HK-2 (cell line): ENCODE results near the gene NKX1-2.
"Not testable (repeated sequence)": the region's sequence is repeated elsewhere in the genome, so short reads cannot be mapped to it uniquely, and the experiment has no call there.

ENCODE experiments used
- DNase-seq: peaks from one replicate; pipeline ENCODE4 v3.0.0-alpha.2; 2018; ENCODE audit not compliant: unreplicated experiment

Gene NKX1-2

DNA sequence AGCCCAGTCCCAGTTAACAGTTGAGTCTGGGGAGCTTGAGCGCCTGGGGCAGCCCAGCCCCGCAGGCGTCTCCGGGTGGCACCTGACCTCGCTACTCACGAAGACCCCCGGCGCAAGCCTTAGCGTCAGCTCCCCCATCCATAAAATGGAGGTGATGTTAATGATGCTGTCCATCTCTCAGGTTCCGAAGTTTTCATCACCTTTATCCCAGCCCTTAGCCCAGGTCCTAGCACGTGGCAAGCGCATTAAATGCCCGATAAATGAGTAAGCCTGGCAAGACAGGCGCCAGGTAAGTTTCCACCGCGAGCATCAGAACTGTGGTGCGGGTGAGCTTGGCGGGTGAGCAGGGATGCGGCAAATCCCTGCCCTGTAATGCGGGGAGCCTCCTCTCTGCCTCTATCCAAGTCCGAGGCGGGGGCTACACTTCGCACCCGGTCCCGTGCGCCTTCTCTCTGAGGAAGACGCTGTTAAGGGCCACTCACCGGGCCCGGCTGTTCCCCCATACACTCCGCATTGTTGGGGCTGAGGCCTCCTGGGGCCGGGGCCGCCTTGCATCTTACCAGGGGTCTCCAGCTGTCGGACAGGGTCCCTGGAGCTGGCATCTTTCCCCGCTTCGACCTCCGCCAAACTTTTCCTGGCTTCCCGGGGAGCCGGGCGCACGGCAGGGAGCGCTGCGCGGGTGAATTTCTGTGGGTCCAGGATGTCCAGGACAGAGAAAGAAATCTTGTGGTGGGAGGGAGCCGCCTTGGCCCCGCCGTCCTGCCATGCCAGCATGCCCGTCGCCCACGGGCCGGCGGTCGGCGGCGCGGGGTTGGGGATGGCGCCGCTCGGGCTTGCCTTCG, 444 bp downstream of the NKX1-2 start:
- no peak for DNase-seq

DNA sequence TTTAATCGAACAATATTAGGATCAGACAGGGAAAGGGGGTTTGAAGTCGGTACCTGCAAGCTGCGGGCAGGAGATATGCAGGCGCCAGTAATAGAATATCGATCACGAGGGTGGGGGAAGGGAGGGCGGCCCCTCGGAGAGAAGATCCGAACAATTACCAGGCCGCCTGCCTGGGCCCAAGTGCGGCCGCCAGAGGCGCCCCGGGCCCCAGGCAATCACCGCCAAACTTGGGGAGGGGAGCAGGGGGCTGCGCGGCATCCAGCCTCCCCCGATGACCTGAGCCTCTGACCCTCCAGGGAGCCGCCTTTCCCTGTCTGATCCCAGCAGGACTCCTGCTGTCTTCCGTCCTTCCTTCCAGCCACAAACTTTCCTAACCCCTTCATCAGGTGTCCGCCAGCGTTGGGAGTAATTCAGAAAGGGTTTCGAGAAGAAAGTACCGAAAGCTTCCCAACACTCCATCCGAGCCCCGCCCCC, 1.1 kb downstream of the NKX1-2 start:
- no peak for DNase-seq

DNA sequence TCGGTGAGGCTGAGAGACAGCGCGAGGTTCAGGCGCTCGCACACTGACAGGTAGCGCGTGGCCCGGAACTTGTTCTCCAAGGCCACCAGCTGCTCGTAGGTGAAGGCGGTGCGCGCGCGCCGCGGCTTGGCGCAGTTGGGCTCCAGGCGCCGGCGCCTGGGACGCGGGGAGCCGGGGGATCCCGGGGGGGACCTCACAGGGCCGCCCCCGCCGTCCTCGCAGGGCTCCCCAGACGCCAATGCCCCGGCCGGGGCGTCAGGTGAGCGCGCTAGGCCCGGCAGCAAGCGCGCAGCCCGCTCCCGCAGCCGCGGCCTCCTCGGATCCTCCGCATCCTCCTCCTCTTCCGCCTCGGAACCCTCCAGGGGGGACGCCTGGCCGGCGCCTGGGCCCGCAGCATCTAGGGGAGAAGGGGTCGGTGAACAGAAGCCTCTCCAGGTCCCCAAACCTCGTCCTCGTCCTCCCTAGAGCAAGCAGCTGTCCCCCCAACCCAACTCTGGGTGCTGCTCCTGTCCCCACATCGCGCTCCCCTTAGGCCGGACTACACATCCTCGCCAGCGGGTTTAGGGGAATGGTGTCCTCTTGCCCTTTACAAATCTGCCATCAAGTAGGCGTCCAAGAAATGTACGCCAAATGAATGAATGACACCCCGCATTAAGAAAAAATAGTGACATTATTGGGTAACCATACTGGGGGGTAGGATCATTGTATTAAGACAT, 1.9 kb downstream of the NKX1-2 start:
- no peak for DNase-seq

DNA sequence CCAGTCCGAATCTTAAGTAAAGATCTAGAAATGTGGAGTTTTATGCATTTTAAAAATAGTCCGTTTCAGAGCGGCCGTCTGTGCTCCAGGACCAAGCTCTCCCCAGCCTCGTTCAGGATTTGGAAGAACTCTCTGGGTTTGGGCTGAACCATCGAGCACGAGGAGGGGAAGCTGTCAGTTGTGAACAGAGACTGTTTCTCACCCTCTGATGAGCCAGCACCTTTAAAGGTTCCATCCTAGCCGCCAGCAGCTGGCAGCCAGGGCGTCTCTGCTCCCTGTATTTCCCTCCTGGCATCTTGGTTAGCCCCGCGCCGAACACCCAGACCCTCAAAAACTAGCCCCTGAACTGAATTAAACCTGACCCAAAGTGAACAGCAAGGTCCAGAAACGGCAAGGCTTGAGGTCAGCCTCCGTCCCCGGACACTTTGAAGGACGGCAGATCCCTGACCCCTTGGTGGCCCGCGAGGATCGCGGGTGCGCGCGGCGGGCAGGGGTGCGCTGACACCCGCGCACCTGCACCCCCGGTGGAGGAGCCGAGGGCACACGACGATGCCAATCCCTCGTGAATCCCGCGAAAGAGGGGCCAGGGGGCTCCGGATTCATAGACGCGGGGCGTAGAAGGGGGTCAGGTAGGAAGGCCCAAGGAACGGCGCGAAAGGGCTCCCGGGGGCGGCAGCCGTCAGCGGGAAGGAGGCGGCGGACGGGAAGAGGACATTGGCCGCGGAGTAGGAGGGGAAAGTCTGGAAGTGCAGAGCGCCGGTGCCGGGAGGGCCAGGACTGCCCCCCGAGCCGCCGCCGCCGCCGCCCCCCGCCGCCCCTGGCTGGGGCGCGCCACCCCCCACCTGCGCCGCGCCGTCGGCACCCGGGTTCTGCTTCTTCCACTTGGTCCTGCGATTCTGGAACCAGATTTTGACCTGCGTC, 2.7 kb downstream of the NKX1-2 start:
- DNase-seq = no peak

DNA sequence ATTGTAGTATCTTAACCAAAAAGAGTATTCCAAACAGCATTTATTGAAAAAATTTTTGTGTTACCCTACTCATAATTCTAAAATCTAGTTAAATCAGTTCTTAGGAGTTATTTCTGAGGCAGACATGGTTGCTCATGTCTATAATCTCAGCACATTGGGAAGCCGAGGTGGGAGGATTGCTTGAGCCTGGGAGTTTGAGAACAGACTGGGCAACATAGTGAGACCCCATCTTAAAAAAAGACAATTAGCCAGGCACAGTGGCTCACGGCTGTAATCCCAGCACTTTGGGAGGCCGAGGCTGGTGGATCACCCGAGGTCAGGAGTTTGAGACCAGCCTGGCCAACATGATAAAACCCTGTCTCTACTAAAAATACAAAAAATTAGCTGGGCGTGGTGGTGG, 8.1 kb downstream of the NKX1-2 start:
- DNase-seq = not testable (repeated sequence)

DNA sequence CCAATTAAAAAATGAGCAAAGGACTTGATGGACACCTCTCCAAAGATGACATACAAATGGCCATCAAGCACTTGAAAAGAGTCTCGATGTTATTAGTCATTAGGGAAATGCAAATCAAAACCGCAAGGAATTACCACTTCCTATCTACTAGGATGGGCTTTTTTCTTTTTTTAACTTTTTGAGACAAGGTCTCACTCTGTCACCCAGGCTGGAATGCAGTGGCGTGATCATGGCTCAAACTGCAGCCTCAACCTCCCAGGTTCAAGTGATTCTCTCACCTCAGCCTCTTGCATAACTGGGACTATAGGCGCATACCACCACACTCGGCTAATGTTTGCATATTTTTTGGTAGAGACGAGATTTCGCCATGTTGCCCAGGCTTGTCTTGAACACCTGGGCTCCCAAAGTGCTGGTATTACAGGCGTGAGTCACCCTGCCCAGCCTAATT, 13.6 kb downstream of the NKX1-2 start:
- no peak for DNase-seq

DNA sequence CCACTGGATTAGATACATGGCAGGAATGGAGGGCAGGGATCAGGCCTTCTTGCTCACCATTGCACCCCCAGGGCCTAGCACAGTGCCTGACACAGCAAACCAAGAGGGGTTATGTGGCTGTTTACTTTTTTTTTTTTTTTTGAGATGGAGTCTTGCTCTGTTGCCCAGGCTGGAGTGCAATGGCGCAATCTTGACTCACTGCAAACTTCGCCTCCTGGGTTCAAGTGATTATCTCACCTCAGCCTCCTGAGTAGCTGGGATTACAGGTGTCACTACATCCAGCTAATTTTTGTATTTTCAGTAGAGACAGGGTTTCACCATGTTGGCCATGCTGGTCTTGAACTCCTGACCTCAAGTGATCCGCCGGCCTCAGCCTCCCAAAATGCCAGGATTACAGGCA, 14.2 kb downstream of the NKX1-2 start:
- not testable (repeated sequence) for DNase-seq

DNA sequence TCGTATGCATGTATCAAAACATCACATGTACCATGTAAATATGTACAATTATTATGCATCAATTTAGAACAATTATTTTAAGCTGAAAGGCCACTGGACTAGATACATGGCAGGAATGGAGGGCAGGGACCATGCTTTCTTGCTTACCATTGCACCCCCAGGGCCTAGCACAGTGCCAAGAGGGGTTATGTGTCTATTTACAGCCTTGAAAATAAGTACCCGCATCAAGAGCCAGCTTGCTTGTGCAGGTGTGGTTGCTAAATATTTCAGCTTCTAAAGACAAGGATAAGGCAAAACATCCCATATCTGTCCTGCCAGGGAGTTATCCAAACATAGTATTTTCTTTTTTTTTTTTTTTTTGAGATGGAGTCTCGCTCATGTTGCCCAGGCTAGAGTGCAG, 16.4 kb downstream of the NKX1-2 start:
- DNase-seq = no peak

DNA sequence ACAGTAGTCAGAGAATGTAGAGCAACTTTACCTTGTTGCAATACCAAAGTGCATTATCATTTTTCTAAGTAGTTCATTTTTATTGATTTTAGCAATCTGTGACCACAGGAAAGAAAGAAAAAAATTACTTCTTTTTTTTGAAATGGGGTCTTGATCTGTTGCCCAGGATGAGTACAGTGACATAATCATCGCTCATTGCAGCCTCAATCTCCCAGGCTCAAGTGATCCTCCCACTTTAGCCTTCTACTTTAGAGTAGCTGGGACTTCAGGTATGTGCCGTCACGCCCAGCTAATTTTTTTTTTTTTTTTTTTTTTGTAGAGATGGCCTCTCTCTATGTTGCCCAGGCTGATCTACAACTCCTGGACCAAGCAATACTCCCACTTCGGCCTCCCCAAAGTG, 19.8 kb downstream of the NKX1-2 start:
- no peak for DNase-seq

DNA sequence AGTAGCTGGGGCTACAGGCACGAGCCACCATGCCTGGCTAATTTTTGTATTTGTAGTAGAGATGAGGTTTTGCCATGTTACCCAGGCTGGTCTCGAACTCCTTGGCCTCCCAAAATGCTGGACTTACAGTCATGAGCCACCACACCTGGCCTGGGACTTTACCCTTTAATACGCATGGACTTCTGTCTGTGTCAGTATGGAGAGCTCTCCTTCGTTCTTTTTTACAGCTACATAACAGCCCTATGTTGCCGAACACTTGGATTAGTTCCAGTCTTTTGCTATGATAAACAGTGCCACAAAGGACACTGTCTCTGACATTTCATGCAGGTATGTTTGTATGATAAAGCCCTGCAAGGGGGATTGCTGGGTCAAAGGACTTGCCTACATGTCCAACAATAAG, 20.3 kb downstream of the NKX1-2 start:
- DNase-seq = no peak

DNA sequence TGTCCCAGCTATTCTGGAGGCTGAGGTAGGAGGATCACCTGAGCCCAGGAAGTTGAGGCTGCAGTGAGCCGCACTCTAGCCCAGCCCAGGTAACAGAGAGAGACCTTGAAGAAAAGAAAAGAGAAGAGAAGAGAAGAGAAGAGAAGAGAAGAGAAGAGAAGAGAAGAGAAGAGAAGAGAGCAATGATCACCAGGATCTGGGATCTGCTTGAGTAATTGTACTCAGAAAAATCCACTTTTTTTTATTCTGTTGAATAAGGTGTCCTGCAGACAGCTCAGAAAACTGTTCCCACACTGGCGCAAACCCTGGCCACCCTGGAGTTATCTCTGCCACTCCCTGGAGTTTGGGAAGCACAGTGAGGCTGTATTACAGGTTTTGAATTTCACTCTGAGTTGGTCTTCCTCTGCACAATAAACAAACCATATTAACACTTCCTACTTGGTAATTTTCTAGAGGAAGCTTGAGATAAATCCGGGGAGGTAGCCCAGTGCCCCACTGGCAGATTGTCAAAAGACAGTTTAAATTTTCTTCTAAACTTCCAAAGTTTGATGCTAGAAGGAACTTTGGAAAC, 21.5 kb downstream of the NKX1-2 start:
- DNase-seq = no peak

DNA sequence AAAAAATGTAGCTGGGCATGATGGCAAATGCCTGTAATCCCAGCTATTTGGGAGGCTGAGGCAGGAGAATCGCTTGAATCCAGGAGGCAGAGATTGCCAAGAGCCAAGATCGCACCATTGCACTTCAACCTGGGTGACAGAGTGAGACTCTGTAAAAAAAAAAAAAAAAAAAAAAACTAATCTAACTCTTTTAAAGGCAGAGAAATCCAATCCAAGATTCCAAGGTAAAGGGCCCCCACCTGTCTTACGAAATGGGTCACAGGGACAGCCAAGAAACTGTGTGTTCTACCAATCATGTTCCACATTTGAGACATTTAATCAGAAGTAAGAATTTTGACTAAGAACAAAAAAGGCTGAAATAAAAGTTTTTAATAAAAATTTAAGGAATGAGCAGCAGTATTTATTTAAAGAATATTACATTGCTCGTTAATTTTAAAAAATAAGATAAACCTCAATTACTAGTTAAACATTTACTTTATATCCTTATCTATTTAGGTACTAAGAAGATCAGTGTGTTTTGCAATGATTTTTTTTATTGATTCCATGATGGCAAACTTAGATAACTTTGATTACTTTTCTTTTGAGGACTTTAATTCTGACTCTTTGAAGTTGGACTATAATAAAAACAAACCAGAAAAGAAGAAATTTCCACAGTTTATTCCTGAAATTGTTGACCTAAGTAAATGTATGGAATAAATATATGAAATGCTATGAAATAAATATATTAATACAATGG, 24.4 kb downstream of the NKX1-2 start:
- no peak for DNase-seq

DNA sequence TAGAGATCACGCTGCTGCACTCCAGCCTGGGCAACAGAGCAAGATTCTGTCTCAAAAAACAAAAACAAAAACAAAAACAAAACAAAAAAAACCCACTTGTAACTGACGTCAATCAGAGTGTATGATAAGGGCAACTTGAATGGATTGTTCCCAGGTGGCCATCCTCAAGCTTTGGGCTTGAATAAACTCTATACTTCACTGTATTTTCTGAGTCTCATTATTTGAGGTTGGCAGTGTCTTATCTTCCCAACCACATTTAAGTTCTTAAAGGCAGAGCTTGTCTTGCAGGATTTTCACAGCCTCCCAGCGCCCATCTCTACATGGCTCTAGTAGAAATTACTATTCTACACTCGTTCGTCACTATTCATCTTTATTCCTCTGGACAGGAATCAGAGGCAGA, 26.0 kb downstream of the NKX1-2 start:
- no peak for DNase-seq

DNA sequence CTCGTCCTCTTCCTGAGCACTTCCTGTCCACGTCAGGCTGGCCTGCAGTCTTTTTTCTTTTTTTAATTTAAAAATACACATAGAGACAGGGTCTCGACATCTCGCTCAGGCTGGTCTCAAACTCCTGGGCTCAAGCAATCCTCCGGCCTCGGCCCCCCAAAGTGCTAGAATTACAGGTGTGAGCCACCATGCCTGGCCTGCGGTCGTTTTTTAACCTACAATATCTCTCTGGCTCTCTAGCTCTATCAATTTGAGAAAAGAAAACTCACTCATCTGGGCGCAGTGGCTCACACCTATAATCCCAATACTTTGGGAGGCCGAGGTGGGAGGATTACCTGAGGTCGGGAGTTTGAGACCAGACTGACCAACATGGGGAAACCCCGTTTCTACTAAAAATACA, 27.1 kb downstream of the NKX1-2 start:
- no peak for DNase-seq

DNA sequence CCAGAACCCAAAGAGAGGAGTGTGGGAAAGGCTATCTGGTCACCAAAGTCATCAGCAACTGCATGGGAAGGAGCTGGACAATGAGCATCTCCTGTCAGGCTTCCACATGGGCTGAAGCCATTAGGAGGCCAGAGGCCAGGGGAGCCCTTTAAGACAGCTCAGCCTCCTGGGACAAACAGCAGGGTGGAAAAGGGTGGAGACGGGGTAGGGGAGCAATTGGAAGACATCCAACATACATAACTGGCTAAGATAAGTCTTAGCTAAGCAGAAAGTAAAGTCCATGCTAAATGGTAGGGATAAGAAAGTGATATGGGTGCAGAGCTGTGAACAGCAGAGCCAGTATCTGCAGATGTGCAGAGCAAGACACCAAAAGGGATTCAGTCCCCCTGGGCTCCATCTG, 29.6 kb downstream of the NKX1-2 start:
- DNase-seq = no peak

DNA sequence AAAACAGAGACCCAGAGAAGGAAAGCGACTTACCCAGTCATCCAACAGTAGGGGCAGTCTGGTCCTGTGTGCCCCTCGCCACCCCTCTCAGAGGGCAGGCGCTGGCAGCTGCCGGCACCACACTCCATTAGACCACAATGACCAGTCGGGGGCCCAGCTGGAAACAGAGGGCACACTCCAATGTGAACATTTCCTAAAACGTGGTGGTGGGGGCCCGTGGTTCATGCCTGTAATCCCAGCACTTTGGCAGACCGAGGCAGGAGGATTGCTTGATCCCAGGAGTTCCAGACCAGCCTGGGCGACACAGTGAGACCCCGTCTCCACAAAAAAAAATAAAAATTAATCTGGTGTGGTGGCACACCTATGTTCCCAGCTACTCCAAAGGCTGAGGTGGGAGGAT, 30.2 kb downstream of the NKX1-2 start:
- DNase-seq = no peak

DNA sequence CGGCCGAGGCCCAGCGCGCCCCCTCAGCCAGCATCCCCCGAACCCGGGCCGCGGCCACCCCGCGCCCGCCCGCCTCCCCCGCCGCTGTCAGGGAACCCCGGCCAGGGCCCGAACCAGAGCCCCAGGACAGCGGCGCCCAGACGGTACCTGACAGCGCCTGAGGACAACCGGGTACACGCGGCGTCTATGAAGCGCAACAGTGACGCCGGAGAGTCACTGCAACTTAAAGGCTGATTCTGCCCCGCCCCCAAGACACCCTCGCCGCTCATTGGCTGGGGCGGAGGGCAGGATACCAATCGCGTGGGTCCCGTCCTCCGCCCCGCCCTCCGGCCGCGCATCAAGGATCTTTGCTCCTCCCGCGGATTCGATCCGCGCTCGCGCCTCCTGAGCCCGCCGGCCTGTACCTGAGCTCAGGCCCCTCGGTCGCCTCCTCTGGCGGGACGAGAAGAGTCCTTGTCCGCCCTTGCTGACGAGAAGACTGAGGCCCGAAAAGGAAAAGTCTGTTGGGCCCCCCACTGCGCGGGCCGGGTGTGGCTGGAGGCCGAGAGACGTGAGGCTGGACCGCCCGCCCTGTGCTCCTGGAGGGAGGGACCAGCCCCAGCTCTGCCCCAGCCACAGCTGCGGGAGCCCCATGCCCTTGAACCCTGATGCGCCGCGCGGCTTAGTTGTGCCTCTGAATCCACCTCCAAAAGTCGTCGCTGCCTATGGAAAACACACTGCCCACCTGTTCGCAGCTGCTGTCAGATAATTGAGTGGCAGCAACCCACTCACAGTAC, 30.9 kb downstream of the NKX1-2 start, which contains the start of gene OAT:
TSS of gene OAT (minus strand) at position 198 of the 776 bp plus-strand sequence. CDS start 6,752 bp downstream, outside the sequence.
- peak; percentile 98 for DNase-seq

DNA sequence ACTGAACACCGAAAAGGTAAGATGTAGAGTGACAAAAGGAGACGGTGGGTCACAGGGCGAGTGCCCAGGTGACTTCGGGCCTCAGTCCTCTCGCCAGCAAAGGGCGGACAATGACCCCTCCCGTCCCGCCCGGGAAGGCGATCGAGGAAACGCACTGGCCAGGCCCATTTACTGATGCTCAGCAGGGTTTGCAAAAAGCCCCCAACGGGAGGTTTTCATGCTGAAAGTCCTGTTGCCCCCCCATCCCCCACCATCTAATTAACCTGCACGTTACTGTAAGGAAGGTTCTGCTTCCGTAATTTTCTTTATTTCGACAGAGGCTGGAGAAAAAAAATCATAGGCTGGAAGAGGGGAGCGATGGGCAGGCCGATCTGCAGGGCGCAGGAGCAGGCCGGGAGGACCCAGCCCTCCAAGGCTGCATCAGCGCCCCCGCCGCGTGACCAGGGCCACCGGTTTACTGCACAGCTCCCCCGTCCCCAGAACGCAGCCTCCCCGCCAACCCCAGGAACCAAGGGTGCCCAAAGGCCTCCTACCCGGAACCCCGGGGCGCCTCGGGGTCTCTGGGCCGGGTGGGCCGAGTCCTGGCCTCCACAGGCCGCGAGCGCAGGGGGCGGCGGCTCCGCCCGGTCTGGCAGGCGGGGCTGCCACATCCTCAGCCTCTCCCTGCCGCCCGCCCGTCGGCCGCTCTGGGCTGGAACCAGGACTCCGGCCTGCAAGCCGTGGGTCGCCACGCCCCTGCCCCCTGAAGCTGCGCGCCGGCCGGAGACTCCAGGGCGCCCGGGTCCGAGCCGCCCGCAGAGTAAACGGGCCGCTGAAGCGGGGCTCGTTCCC, 31.7 kb downstream of the NKX1-2 start:
- DNase-seq = peak; percentile 74

DNA sequence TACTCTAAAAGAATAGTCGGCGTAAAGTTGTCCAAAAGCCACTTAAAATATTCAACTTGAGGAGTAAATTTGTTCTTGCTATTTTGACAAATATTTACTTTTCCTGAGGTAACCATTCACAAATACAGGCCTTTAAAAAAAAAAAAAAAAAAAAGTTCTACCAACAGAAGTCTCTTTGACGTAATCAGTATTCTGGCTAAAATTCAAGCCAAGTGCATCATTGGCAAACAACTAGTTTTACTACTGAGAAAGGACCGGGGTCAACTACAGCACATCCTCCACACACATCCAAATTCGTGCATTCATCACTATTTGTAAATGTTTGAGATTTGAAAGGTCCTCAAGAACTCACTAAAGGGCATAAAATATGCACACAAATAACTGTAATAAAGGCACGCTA, 33.1 kb downstream of the NKX1-2 start:
- no peak for DNase-seq
